ENCODE measurements around the gene ZNF597.

ZNF597 gene

GRCh38 chr16:3459401-3460090 is 16.2 kb upstream of the ZNF597 start:
- Histone ChIP-seq H3K4me1 (ENCODE audit: insufficient read depth, low read length, severe bottlenecking) (peaks cover 38% of the 10 kb centered on the region), H3K4me2 (ENCODE audit: low read length) (peak overlapping the region; percentile 97), H3F3A (ENCODE audit: insufficient read depth, low read length) (no peaks in the 10 kb centered on the region), H3K27ac (ENCODE audit: low read depth, low read length, poor library complexity, severe bottlenecking) (peak overlapping the region; percentile 52), H4K20me1 (ENCODE audit: insufficient read depth, low read length) (no peaks in the 10 kb centered on the region), H3K9me2 (ENCODE audit: low read depth, low read length) (no peaks in the 10 kb centered on the region), H3K79me2 (ENCODE audit: insufficient read depth, low read length) (peaks cover 52% of the 10 kb centered on the region), H3K36me3 (ENCODE audit: insufficient read depth, low read length) (no peaks in the 10 kb centered on the region), H3K9me3 (ENCODE audit: low read length) (no peaks in the 10 kb centered on the region), H3K4me3 (ENCODE audit: low read depth, low read length, poor library complexity, severe bottlenecking) (peak overlapping the region; percentile 72), H3K9ac (ENCODE audit: low read length) (peak overlapping the region; percentile 76; the same call in 1 of the 2 replicates), H3K27me3 (ENCODE audit: insufficient read depth, low read length) (no peaks in the 10 kb centered on the region), H2AFZ (ENCODE audit: low read length) (no peak overlapping the region)
- no peak for TF ChIP-seq CTCF (IDR thresholded peaks at IDR 0.05; ENCODE audit: low read length)
- TF ChIP-seq EZH2 (IDR thresholded peaks at IDR 0.05; ENCODE audit: borderline replicate concordance, low read length): no peak

DNA sequence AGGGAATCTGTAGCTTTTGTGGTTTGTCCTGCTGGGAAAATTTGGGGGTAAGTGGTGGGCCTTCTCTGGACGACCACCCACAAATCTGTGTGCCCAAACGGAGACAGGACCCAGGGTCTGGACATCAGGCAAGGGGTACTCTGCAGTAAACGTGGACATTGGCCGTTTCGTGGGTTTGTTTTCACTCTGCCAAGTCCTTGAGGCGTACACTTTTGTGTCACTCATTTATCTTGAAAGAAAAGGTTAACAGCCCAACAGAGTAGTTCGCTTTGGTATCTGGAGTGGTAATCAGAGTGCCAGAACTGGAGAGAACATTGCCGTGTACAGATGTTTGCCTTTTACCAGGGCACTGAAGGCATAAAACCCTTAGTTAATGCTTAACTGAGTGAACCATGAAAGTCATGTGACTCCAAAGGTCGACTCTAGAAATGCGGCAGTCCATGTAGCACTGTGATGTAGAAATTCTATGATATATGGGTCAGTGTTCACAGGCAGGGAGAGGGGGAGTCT is 15.6 kb upstream of the ZNF597 start:
- peaks cover 38% of the 10 kb centered on the region for H3K4me1 ChIP-seq (ENCODE audit: insufficient read depth, low read length, severe bottlenecking)
- H3K27me3 ChIP-seq (ENCODE audit: insufficient read depth, low read length): no peaks in the 10 kb centered on the region

GRCh38 chr16:3458278-3458851 is 15.1 kb upstream of the ZNF597 start:
- Histone ChIP-seq H3K36me3 (ENCODE audit: insufficient read depth, low read length) (no peaks in the 10 kb centered on the region), H4K20me1 (ENCODE audit: insufficient read depth, low read length) (no peaks in the 10 kb centered on the region), H3K79me2 (ENCODE audit: insufficient read depth, low read length) (peaks cover 43% of the 10 kb centered on the region), H3K9ac (ENCODE audit: low read length) (peak overlapping the region; percentile 76), H3K9me3 (ENCODE audit: low read length) (no peaks in the 10 kb centered on the region), H3K4me2 (ENCODE audit: low read length) (peak overlapping the region; percentile 97), H3K27me3 (ENCODE audit: insufficient read depth, low read length) (no peaks in the 10 kb centered on the region), H3K4me1 (ENCODE audit: insufficient read depth, low read length, severe bottlenecking) (peaks cover 38% of the 10 kb centered on the region), H3K27ac (ENCODE audit: low read depth, low read length, poor library complexity, severe bottlenecking) (peak overlapping the region; percentile 52), H3F3A (ENCODE audit: insufficient read depth, low read length) (no peaks in the 10 kb centered on the region), H3K9me2 (ENCODE audit: low read depth, low read length) (no peaks in the 10 kb centered on the region), H3K4me3 (ENCODE audit: low read depth, low read length, poor library complexity, severe bottlenecking) (peak overlapping the region; percentile 72), H2AFZ (ENCODE audit: low read length) (no peak overlapping the region)
- TF ChIP-seq CTCF (IDR thresholded peaks at IDR 0.05; ENCODE audit: low read length): no peak
- TF ChIP-seq EZH2 (IDR thresholded peaks at IDR 0.05; ENCODE audit: borderline replicate concordance, low read length): no peak

More for the DNA sequence above, 15.6 kb upstream of the ZNF597 start:
- H3K9me2 ChIP-seq (ENCODE audit: low read depth, low read length): no peaks in the 10 kb centered on the region
- peaks cover 46% of the 10 kb centered on the region for H3K79me2 ChIP-seq (ENCODE audit: insufficient read depth, low read length)
- H3K4me2 ChIP-seq (ENCODE audit: low read length): peak overlapping the region; percentile 97
- H3K9ac ChIP-seq (ENCODE audit: low read length): peak overlapping the region; percentile 76
- TF ChIP-seq CTCF (IDR thresholded peaks at IDR 0.05; ENCODE audit: low read length): no peak
- no peaks in the 10 kb centered on the region for H4K20me1 ChIP-seq (ENCODE audit: insufficient read depth, low read length)
- H3K36me3 ChIP-seq (ENCODE audit: insufficient read depth, low read length): no peaks in the 10 kb centered on the region
- peak overlapping the region; percentile 52 for H3K27ac ChIP-seq (ENCODE audit: low read depth, low read length, poor library complexity, severe bottlenecking)
- H3K9me3 ChIP-seq (ENCODE audit: low read length): no peaks in the 10 kb centered on the region
- peak overlapping the region; percentile 72 for H3K4me3 ChIP-seq (ENCODE audit: low read depth, low read length, poor library complexity, severe bottlenecking)
- H2AFZ ChIP-seq (ENCODE audit: low read length): no peak overlapping the region
- H3F3A ChIP-seq (ENCODE audit: insufficient read depth, low read length): no peaks in the 10 kb centered on the region
